Ramos (cell line): ENCODE results near the gene LDLRAD2.

Experiments
- in situ Hi-C: fragments of 300-500 bp; cut with MboI; formaldehyde crosslinking; loops from one replicate; pipeline ENCODE4 v1.14.3; 2022; ENCODE audit warnings: low sequenced_read_pairs; ENCODE audit not compliant: unreplicated experiment

The LDLRAD2 gene

GRCh38 chr1:21855257-21856096, 43.4 kb downstream of the LDLRAD2 start:
- in situ Hi-C loops = no loop called here

- in situ Hi-C loops = no loop called here
These were observed 45.2 kb downstream of the LDLRAD2 start for GRCh38 chr1:21857142-21857839.

GRCh38 chr1:21857840-21858670, 46.0 kb downstream of the LDLRAD2 start:
- in situ Hi-C loops = no loop called here

- in situ Hi-C loops = no loop called here
These were observed 47.7 kb downstream of the LDLRAD2 start for GRCh38 chr1:21859669-21860179.

- in situ Hi-C loops = no loop called here
These were observed 48.9 kb downstream of the LDLRAD2 start for GRCh38 chr1:21860971-21861370.

- in situ Hi-C loops = no loop called here
These were observed 49.8 kb downstream of the LDLRAD2 start for GRCh38 chr1:21861602-21862429.

GRCh38 chr1:21863981-21864380, 51.9 kb downstream of the LDLRAD2 start:
- in situ Hi-C loops = no loop called here

GRCh38 chr1:21864730-21865129, 52.7 kb downstream of the LDLRAD2 start:
- in situ Hi-C loops = no loop called here

- in situ Hi-C loops = no loop called here
These were observed 53.5 kb downstream of the LDLRAD2 start for GRCh38 chr1:21865609-21865942.

- in situ Hi-C loops = no loop called here
These were observed 54.1 kb downstream of the LDLRAD2 start for GRCh38 chr1:21865943-21866706.

- in situ Hi-C loops = no loop called here
These were observed 54.6 kb downstream of the LDLRAD2 start for GRCh38 chr1:21866707-21867043.

GRCh38 chr1:21867451-21867996, 55.5 kb downstream of the LDLRAD2 start:
- in situ Hi-C loops = no loop called here

GRCh38 chr1:21868482-21868881, 56.4 kb downstream of the LDLRAD2 start:
- in situ Hi-C loops = no loop called here

- in situ Hi-C loops = no loop called here
These were observed 56.9 kb downstream of the LDLRAD2 start for GRCh38 chr1:21868941-21869454.

- in situ Hi-C loops = no loop called here
These were observed 57.6 kb downstream of the LDLRAD2 start for GRCh38 chr1:21869620-21870121.

- in situ Hi-C loops = no loop called here
These were observed 58.5 kb downstream of the LDLRAD2 start for GRCh38 chr1:21870611-21871010.

GRCh38 chr1:21871943-21872342, 59.9 kb downstream of the LDLRAD2 start:
- in situ Hi-C loops = no loop called here

GRCh38 chr1:21872445-21873079, 60.5 kb downstream of the LDLRAD2 start:
- in situ Hi-C loops = no loop called here
